K562 (cell line): Measurements from ENCODE around the gene HEXIM2. TPM values are rescaled to one million over a fixed set of nuclear protein-coding genes. Genes with fewer than 3 reads are reported as not detected.
A peak's percentile ranks its signal among the peaks of the same experiment; 100 is the strongest.

ENCODE experiments used
- CXXC5 ChIP-seq: fragments of 250-450 bp; sonication (Bioruptor Pico); IDR thresholded peaks from 2 replicates; pipeline ENCODE4 v1.8.0; 2022; ENCODE audit warnings: inconsistent platforms, mild to moderate bottlenecking, moderate library complexity
- ETS1 ChIP-seq: conservative IDR thresholded peaks from 2 replicates; pipeline ENCODE4 v1.6.1; 2011; ENCODE audit warnings: low read depth, mild to moderate bottlenecking, low read length; ENCODE audit not compliant: control insufficient read depth
- HDGF ChIP-seq: fragments of 450-650 bp; IDR thresholded peaks from 2 replicates; pipeline ENCODE4 v1.6.1; 2016
- NFYB ChIP-seq: IDR thresholded peaks from 2 replicates; pipeline ENCODE4 v1.6.1; 2011; ENCODE audit warnings: mild to moderate bottlenecking, moderate library complexity; ENCODE audit not compliant: insufficient read length; ENCODE audit errors: extremely low read depth
- NR2C2 ChIP-seq, 2 experiments: fragments of 200-800 bp in 1 of 2; sonication (Bioruptor generic) in 1 of 2; sonication (generic) in 1 of 2; formaldehyde crosslinking in 1 of 2; IDR thresholded peaks; 2 replicates each; pipeline versions ENCODE4 v1.6.1 to v1.8.0; 2016 to 2022; ENCODE audit warnings: mild to moderate bottlenecking in 1 of 2, missing compliant biosample characterization in 1 of 2, missing genetic modification characterization in 1 of 2, missing genetic modification reagents in 1 of 2
- PKNOX1 ChIP-seq: fragments of 450-650 bp; IDR thresholded peaks from 2 replicates; pipeline ENCODE4 v1.6.1; 2016
- POLR2A ChIP-seq: fragments of 450-650 bp; conservative IDR thresholded peaks from 2 replicates; pipeline ENCODE4 v1.6.1; 2016
- REST ChIP-seq, 2 experiments: fragments of 450-650 bp; formaldehyde crosslinking in 1 of 2; IDR thresholded peaks; 2 replicates each; pipeline versions ENCODE4 v1.4.0 to v1.6.1; 2014 to 2020; ENCODE audit warnings: mild to moderate bottlenecking in 2 of 2, borderline replicate concordance in 1 of 2, low read depth in 1 of 2
- SMARCE1 ChIP-seq: fragments of 450-650 bp; IDR thresholded peaks from 2 replicates; pipeline ENCODE4 v1.7.1; 2016; ENCODE audit warnings: mild to moderate bottlenecking
- THRA ChIP-seq: fragments of 450-650 bp; IDR thresholded peaks from 2 replicates; pipeline ENCODE4 v1.6.1; 2017; ENCODE audit warnings: mild to moderate bottlenecking, moderate library complexity
- ZBTB2 ChIP-seq: fragments of 450-650 bp; IDR thresholded peaks from 2 replicates; pipeline ENCODE4 v1.6.1; 2016; ENCODE audit warnings: antibody characterized with exemption
- polyA plus RNA-seq, 8 experiments: library from polyadenylated mRNA; depleted of rRNA in 4 of 8; stranded (reverse) in 5 of 8; unstranded in 3 of 8; fragments of >200 nt; fragmentation: Nextera tagmentation in 2 of 8; fragmentation: Illumina TruSeq in 1 of 8; extraction: Ambion mirVana in 2 of 8; extraction: Trizol in 1 of 8; gene quantifications; 2 replicates each; pipeline versions ENCODE4 v1.2.1 to v1.2.3, GENCODE V29; 2011 to 2014; ENCODE audit warnings: inconsistent platforms in 1 of 8, missing spikeins in 1 of 8
- total RNA-seq, 7 experiments: library from RNA; depleted of rRNA in 6 of 7; stranded (reverse); fragments of >200 nt in 6 of 7; fragmentation: Illumina TruSeq in 2 of 7; extraction: Trizol in 2 of 7; gene quantifications; 2 replicates each; pipeline versions ENCODE4 v1.2.1 to v1.2.3, GENCODE V29; 2011 to 2021; ENCODE audit warnings: low replicate concordance in 1 of 7

The HEXIM2 gene
- total and polyA plus RNA-seq, 9 of the 15 experiments (the other 6 are each of a cell fraction or from before 2014, with no cell fraction given) = 0.69 to 3.4 (median 1.1) TPM; not detected in 2

GRCh38 chr17:45149669-45150664 lies 11.7 kb upstream of the HEXIM2 start (continued):
- TF ChIP-seq REST (IDR thresholded peaks at IDR 0.05; ENCODE audit: borderline replicate concordance) = peak; percentile 18; the same call in 1 of the 2 replicates
- no peak for TF ChIP-seq REST (CRISPR knock-in tag; IDR thresholded peaks at IDR 0.05; ENCODE audit: low read depth)
- TF ChIP-seq PKNOX1 = no peak
- no peak for TF ChIP-seq NFYB
- TF ChIP-seq HDGF = peak; percentile 28; the same call in 1 of the 2 replicates
- peak; percentile 13; the same call in 1 of the 2 replicates for TF ChIP-seq CXXC5 (CRISPR knock-in tag)
- no peak for TF ChIP-seq THRA
- TF ChIP-seq NR2C2 (CRISPR knock-in tag; IDR thresholded peaks at IDR 0.05) = 0 out of 2 replicates have a peak, but pooled peaks have one; percentile 1
- TF ChIP-seq NR2C2 (tag; IDR thresholded peaks at IDR 0.05) = no peak; the same call in 1 of the 2 replicates
- TF ChIP-seq ETS1 = peak; percentile 33; the same call in 1 of the 2 replicates
- peak; percentile 30; the same call in 1 of the 2 replicates for TF ChIP-seq POLR2A
- no peak for TF ChIP-seq ZBTB2
- TF ChIP-seq SMARCE1 = no peak; the same call in 1 of the 2 replicates
